CD4-positive, alpha-beta T cell treated with Interleukin-6 at 100 ng/mL for 8 hours (primary cell): ENCODE measurements around the gene UBAC2.
A peak's percentile ranks its signal among the peaks of the same experiment; 100 is the strongest.

Experiments
- DNase-seq: peaks from one replicate; pipeline ENCODE4 v3.0.0-alpha.2; 2020; ENCODE audit warnings: mixed read lengths, low spot score

UBAC2 gene

DNA sequence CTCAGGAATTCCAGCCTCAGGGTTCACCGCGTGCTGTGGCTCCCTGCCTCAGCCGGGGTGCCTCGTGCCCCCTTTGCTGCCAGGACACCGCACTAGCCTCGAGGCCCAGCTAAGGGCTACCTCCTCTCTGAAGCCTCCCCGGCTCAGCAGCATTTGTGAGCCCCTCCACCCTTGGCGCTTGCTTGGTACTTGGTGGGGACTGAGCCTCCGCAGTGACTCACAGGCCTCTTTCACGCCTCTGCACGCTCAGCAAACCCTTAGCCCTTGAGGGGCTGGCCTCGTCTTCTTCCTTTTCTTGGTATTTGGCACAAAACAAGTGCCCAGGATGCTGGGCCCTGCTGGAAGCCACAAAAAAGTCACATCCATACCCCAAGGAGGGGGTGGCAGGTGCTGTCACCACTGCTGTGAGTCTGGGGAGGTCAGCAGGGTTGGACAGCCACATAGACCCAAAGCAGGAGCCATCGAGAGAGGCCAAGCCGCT lies 215.2 kb downstream of the UBAC2 start:
- peak; percentile 38 for DNase-seq

DNA sequence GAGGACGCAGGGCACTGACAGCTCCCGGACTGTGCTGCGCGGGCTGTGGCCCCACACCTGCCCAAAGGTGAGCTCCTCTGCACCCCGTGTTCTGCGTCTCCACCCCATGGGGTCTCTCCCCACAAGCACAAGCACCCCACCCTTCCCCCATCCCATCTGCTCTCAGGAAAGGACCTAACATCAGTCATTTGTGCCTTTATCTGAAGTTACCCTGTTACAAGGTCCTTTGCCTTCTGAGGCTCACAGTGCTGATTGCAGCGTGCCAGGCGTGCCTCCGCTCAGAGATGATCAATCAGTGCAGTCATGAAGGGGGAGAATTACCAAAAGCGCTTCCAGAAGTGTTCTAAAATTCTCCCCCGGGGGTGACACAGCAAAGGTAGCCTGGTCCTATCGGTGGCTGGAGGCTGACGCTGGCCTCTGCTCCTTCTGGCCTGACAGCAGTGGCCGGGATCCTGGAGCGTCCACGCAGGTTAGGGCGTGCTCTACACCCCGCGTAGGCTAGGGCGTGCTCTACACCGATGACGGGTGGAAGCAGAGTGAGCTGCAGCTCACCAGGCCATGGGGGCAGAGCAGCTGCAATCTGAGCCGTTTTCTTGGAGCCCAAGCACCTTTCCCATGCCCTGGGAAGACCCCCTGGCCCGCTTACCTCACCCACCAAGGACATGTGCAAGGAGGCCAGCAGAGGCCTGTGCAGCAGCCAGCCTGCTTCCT lies 215.9 kb downstream of the UBAC2 start:
- peak; percentile 20 for DNase-seq

DNA sequence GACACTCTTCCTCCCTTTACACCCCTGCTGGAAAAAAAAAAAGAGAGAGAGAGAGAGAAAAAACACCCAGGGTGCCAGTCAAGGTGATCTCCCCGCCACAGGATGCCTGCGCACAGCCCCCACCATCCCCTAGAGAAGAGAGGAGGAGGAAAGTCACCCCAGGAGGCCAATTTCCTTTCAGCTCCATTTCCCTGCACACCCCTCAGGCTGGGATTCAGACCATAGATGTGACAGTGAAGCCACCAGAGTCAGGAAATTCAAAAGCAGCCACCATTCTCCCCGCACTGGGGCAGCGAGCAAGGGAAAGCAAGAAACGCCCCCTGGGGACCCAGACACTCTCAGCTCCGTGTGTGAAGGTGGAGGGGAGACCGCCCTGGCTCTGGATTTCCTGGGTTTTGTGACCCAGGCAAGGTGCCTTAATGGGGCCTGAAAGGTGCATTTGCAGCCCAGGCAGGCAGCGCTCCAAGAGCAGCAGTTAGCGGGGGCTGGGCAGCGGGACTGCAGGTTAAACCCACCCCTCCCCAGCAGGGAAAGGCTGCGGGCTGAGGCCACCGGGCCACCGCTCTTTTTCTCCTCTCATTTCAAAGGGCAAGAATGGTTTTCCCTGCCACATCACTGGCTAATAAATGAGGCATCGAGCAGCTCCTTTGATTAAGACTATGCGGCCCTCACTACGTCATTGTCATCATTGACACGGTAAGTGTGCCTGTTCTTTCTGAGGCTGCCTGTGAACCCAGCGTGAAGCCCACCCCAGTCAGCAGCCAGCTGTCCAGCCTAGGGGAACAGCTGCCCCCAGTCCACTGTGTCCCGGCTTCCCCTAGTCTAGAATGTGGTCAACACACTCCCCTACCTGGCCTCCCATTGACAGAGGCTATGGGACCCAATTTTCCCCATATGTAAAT lies 216.8 kb downstream of the UBAC2 start:
- DNase-seq, result no peak

DNA sequence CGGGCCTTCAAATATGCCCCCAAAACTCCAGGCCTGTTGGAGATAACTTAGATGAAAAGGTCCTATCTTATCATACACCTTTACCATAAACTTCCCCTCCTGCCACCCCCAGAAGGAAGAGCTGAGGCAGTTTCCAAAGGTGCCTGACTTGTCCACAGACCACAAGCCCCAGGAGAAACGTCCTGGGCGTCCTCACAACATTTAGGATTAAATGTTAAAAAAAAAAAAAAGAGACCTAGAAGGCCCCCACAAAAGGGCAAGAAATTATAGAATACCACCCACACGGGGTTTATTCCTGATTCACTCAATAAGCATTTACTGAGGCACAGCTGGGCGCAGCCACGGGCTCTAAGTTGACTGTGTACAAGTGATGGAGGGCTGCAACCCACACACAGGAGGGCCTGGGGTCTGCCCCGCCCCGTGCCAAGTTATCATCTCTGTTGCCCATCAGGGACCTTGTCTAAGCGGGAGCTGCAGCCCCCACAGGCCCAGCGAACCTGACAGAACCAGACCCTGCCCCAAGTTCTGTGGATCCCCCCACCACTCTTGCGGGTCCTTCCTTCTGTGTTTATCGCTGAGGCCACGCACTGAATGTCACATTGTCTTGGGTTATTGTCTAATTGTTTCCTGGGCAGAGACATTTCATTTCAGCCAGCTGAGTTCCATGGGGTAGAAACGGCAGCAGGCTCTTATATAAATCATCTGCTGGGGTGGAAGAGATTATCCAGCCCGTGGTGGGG lies 217.6 kb downstream of the UBAC2 start:
- no peak for DNase-seq

DNA sequence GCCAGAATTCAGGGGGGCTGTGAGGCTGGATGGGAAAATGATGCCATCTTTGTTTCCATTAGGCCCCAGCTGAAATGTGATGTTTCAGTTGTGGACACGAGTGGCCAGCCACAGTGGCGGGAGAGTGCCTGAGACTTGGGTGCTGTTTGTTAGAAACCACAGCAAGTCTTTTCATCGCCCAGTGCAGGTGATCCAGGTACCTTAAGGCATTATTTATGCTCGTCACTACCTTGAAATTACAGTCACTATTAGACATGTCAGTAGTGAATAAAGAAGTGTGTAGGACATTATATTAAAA lies 218.1 kb downstream of the UBAC2 start:
- no peak for DNase-seq

DNA sequence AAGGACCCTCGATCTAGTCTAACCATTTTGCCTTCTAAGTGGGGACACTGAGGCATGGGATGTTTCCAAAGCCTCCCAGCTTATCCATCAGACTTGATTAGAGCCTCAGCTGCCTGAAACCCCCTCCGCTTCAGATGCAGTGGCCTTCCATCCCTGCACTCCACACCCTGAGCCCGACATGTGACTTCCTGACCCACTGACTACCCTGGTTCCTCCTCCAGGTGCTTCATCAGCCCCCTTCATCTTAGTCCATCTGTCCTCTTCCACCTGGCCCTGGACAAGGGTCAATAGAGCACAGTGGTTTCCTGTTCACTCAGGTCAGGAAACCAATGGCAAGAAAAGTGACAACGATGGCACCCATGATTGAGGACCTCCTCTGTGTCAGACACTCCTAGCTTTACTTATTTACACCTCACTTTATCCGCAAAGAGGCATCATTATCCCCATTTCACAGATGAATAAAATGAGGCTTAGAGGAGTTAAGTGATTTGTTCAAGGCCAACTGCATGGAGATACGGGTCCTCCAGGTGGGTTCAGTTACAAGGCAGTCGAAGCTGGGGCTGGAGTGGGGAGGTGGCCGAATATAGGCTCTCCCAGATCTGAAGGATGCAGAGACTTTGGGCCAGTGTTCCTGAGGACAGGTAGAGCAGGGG lies 219.1 kb downstream of the UBAC2 start:
- DNase-seq, result no peak

DNA sequence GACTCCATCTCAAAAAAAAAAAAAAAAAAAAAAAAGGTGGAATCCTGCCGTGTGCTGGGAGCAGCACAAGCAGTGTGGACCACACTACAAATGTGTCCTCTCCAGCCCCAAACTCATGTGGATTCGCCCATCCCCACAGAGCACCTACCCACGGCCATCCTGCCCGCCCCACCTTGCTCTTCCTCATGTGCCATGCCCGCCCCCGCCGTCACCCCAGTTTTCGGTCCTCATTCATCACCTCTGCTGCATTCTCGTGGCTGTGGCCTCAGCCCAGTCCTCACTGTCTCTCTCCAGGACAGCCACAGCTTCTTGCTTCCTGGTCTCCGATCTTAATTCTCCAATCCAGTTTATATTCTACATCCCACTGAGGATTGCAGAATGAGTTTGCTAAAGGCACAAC lies 220.6 kb downstream of the UBAC2 start:
- DNase-seq, result no peak

DNA sequence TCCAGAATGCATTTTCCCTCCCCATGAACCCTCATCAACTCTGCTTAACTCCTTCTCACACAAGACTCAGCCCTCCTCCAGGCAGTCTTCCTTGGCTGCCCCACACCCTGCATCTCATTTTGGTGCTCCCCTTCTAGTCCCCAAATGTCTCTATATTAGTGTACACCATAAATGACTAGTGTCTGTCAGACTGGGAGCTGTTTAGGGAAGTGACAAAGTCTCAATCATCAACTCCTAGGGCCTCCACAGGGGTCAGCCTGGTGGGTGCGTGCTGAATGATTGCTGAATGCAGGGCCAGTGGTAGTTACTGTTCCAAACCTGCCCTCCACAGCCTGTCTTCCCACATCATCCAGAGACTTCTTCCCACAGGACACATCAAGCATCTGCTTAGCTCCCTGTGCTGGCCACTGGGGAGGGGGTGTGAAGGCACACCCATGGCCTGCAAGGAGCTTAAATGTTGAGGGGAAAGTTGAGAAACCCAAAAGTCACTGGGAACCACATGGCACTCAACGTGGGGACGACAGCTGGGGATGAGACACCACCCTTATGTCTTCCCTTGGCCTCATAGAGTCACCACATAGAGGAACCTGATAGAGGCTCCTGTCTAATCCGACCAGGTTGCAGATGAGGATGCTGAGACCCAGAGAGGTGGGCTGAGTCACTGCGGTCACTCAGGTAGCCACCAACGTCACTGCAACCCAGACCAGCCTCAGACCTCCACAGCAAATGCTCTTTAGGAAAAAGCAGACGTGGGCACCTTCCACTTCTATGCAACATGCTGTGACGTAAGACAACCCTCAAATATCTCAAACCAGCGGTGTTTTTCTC lies 221.3 kb downstream of the UBAC2 start:
- DNase-seq, result no peak

DNA sequence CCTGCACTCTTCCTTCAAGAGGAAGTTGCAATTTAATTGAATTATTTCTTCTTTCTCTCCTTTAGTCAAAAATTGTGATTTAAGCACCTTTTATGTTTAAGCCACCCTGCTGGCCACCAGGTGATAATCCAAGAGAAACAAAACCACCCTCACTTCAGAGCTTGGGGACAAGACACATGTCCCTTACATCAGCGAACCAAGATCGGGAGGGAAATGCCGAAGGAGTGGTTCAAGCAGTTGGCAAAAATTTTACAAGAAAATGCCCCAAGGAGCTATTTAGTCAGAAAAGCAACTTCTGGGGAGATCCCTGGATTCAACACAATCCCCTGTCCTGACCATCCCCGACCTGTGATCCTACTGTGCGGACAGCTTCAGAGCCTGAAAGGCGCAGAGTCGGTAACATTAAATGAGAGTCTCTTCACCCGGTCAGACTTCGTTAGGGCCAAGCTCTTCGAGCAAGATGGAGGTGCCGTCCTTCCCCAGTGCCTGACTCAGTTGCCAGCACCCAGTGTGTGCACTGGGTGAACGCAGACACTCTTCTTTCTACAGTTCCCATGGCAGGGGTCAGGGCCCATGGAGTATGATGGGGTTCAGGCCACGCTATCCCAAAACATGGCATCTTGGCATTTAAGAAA lies 222.0 kb downstream of the UBAC2 start:
- no peak for DNase-seq

DNA sequence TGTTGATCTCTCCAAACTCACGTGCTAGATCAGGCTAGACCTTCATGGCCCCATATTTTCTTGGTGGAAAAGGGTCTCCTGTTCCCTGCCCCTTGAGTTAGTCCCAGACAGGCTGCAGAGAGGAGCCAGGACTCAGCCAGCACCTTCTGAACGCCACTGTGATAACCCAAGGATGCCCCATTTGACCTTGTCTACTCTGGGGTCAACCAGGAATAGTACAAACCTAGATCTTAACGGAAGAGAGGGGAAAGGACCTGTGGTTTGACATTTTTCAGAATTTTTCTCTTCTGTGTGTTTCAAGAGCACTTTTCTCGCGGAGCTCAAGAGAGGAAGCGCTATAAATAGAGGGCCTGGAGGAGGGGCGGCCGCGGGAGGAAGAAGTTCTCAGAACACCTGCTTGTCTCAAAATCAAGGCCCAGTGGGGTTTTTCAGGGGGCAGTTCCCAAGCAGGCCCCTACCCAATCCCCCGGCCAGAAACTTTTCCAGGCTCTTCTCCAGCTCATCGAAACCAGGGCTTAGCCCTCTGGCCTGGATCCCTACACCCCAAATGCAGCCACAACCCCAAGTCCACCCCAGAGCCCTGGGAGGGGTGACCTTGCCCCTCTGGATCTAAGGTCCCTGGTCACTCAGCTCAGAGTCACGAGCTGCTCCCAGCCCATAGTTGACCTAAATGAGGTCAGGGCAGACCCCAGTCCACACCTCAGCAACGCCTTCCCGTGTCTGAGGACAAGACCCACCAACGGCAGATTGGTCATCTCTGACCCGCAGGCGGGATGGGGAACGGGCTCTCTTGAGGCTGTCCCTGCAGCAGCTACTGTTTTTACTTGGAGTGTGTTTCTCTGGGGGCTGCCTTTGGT lies 225.1 kb downstream of the UBAC2 start:
- DNase-seq, result peak; percentile 63

DNA sequence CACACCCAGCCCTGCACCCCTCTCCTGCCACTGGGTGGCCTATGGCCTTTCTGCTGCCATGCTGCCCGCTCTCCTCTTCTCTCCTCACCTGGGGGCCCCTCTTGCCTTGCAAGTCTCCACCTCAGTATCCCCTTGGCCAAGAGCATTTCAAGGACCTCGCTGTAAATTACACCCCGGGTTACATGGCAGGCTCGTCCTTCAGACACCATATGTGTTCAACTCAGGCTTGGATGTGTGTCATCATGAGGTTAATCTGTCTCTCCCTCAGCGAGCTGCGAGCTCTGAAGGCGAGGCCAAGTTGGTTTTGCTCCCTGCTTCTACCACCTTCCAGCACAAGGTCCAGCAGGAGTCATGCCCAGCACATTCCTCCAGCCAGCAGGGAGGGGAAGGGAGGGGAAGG lies 225.8 kb downstream of the UBAC2 start:
- no peak for DNase-seq

DNA sequence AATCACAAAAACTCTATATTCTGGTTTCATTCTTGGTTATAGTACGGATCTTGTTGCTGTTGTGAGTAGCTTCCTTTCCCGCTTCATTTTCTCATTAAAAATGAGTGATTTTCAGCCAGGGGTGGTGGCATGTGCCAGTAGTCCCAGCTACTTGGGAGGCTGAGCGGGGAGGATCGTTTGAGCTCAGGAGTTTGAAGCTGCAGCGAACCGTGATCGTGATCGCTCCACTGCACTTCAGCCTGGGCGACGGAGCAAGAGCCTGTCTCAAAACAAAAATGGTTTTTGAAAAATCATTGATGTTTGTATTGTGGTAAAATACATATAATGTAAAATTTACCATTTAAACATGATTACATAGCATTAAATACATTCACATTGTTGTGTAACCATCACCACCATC lies 229.0 kb downstream of the UBAC2 start:
- no peak for DNase-seq

DNA sequence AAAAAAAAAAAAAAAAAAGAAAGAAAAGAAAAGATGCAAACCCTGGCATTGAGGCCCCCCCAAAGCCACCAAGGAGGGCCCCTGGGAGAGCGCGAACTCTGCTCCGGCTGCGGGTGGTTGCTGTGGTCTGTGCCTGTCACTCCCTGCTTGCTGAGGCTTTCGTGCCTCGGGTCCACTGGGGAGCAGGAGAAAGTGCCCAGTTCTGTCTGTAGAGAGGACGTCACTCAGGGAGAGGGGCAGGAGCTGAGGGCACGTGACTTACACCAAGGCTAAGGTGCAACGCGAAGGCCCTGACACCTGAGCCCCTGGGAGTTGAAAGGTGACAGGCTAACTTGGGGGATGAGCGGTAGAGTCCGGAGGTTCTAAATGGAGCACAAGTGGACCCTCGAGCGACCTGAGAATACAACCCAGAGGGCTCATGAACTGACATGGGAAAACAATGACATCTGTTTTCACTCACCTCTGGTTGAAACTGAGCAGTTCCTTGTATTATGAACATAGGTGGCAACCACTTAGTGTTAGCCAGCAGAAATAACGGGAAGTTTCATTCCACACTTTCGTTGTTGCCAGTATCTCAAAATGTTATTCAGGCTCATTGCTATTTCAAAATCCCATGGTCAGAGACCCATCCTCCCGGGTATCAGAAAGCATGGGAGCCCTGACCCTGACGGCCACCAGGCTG lies 231.4 kb downstream of the UBAC2 start:
- DNase-seq, result no peak

DNA sequence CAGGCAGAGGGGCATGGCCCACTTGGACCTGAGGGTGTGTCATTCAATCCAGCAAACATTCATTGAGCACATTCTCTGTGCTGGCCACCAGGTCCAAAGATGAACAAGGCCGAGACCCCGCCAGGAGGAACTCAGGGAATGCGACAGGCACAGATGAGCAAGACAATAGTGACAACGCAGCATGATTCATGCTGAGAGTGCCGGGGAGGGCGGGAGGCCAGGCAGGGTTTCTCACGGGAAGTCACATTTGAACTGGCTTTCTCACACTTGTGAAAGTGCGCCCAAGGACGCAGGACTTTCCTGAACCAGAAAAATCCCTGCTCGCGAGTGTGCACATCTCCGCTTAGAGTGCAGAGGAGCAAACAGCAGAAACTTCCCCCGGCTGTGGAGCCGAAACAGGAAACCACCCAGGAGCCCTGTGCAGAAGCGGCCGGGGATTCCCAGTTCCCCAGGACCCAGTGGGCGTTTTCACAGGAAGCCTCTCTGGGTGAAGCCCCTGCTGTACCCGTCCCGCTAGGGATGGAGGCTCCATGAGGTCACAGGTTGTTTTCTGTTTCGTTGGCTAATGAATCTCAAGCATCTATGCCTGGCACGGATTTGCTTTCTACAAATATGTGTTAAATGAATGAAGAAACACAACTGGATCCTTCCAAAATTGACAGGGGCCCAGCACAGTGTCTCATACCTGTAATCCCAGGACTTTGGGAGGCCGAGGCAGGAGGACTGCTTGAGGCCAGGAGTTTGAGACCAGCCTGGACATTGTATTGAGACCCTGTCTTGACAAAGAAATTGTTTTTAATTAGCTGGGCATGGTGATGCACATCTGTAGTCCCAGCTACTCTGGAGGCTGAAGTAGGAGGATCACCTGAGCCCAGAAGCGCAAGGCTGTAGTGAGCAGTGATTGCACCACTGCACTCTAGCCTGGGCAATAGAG lies 232.2 kb downstream of the UBAC2 start:
- peak; percentile 72 for DNase-seq

DNA sequence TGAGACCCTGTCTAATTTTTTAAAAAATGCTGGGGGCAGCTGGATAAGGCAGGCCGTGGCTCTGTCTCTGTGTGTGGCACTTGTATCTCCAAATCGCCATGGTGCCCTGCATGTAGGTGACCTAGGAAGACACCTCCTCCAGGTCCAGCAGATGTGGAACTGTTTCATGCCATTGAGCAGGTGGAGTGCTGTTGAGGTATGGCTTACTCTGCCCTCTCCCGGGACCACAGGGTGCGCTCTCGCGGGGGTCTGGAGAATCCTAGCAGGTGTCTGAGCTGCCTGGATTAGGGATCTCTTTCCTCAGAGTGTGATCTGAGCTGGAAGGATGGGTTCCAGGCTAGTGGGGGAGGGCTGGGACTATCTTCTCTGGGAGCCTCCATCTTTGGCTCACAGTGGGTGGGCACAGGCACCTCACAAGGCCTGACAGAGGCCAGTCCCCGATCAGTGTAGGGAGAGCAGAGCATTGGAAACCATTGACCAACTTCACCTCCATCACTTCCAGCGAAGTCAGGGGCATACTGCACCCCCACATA lies 233.0 kb downstream of the UBAC2 start:
- DNase-seq, result no peak

DNA sequence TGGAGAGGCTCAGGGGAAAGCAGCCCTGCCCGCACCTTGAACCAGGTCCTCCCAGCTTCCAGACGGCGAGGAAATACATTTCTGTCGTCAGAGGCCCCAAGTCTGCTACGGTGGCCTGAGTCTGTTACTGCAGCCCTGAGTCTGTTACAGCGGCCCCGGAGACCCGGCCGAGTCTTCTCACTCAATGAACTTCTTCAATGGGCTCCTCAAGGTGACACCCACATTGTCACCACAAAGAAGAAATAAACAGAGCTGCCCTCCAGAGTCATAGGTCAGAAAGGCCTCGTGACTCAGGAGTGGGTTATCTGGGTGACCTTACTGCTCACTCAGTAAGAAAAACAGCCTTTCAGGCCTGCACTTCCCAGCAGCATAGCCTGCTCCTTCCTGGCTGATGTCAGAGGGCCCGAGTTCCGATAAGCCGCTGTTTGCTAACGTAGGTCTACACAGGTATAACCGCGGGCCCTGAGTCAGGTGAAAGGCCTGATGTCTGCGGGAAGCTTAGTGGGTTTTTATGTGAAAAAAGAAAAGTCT lies 233.7 kb downstream of the UBAC2 start:
- DNase-seq, result peak; percentile 91

DNA sequence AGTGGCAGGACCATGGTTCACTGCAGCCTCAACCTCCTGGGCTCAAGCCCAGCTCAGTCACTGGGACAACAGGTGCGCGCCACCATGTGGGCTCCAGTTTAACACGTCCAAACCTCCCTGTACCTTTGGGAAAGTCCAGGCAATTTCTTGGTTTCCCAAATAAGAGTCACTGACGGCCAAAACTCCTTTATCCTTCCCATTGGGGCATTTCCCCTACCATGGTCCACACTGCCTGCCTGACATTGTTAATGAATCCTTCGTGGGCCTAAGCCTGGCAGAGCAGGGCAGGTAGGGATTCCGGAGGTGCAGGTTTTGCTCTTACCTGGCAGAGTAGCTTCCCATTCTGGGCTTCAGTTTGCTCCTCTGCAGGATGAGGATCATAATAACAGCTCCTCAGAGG lies 234.5 kb downstream of the UBAC2 start:
- no peak for DNase-seq

DNA sequence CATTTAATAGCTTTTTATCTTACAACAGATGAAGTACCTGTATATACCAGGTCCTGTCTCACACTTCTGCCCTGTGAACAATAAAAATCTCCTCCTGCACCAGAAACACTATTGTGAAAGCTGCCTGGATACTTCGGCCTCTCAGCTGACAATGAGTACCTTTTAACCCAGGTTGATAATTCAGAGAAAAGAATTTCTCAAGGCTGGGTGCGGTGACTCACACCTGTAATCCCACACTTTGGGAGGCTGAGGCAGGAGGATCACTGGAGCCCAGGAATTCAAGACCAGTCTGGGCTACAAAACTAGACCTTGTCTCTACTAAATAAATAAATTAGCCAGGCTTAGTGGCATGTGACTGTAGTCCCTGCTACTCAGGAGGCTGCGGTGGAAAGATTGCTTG lies 235.3 kb downstream of the UBAC2 start:
- no peak for DNase-seq
